Lower lobe of right lung (tissue), 2 donors: Measurements from ENCODE around the gene AMFR. TPM values are rescaled to one million over a fixed set of nuclear protein-coding genes. Genes with fewer than 3 reads are reported as not detected.

Experiments used
- ATAC-seq, 2 donors: fragments of 200-7000 bp; cut with Tn5 transposase; one replicate each; pipeline ENCODE4 v1.9.1; 2020 to 2022; ENCODE audit warnings: mild to moderate bottlenecking in 2 of 2, moderate library complexity in 2 of 2
- DNase-seq: peaks from one replicate; pipeline ENCODE4 v3.0.0-alpha.2; 2020
- H3K27ac ChIP-seq: fragments of 200-600 bp; one replicate; pipeline ENCODE4 v1.8.0; 2022
- H3K27me3 ChIP-seq: fragments of 200-600 bp; one replicate; pipeline ENCODE4 v1.8.0; 2022; ENCODE audit warnings: low read depth
- H3K36me3 ChIP-seq: fragments of 200-600 bp; one replicate; pipeline ENCODE4 v1.8.0; 2022; ENCODE audit warnings: mild to moderate bottlenecking
- H3K4me1 ChIP-seq: fragments of 200-600 bp; one replicate; pipeline ENCODE4 v1.8.0; 2022
- H3K4me3 ChIP-seq: fragments of 200-600 bp; one replicate; pipeline ENCODE4 v1.8.0; 2022; ENCODE audit warnings: mild to moderate bottlenecking
- H3K9me3 ChIP-seq: fragments of 200-600 bp; one replicate; pipeline ENCODE4 v1.8.0; 2022
- intact Hi-C: fragments of 100-400 bp; cut with DNase I; formaldehyde crosslinking; loops from one replicate; pipeline ENCODE4 v1.11.0; 2022
- total RNA-seq: library from RNA; stranded (reverse); fragmentation: NEBNext Ultra II Directional; extraction: Animal tissue kit (Norgen Biotek cat#: 25700); gene quantifications from one replicate; pipeline ENCODE4 v1.2.1, GENCODE V29; 2021
- TF ChIP-seq, protein P1 (sequence below): fragments of 200-600 bp; IDR thresholded peaks from one replicate; pipeline ENCODE4 v1.8.0; 2022; ENCODE audit warnings: antibody characterized with exemption, mild to moderate bottlenecking
- donor health status: DM: no; HTN: yes; CAD: no; lungs with severe emphysema.

The AMFR gene
- total RNA-seq, 1 donor from 2014 or later, result 90.4 TPM

DNA sequence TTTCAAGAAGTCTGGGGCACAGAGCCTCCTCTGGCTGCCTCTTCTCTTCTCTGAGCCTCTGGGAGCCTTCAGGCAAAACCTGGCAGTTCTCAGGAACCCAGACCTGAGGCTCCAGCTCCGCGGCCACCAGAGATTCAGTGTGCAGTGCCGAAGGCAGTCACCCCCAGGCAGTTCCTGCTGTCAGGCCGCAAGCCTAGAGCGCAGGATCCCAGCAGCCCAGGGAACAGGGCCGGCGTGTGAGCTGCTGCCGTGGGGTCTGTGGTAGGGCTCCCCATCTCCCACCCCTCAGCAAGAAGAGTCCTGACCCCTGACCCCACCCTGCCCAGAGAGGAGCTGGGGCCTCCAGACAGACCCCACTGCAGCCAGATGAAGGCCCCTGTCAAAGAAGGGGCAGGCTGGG lies 78.2 kb downstream of the AMFR start:
- no peaks in the 10 kb centered on the region for H3K4me1 ChIP-seq
- H3K27ac ChIP-seq, result no peak overlapping the region
- H3K9me3 ChIP-seq, result no peaks in the 10 kb centered on the region
- H3K4me3 ChIP-seq, result no peak overlapping the region
- intact Hi-C loops, result no loop called here
- TF ChIP-seq, protein P1, sequence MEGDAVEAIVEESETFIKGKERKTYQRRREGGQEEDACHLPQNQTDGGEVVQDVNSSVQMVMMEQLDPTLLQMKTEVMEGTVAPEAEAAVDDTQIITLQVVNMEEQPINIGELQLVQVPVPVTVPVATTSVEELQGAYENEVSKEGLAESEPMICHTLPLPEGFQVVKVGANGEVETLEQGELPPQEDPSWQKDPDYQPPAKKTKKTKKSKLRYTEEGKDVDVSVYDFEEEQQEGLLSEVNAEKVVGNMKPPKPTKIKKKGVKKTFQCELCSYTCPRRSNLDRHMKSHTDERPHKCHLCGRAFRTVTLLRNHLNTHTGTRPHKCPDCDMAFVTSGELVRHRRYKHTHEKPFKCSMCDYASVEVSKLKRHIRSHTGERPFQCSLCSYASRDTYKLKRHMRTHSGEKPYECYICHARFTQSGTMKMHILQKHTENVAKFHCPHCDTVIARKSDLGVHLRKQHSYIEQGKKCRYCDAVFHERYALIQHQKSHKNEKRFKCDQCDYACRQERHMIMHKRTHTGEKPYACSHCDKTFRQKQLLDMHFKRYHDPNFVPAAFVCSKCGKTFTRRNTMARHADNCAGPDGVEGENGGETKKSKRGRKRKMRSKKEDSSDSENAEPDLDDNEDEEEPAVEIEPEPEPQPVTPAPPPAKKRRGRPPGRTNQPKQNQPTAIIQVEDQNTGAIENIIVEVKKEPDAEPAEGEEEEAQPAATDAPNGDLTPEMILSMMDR, result no peak
- peak; percentile 42 for DNase-seq
- H3K27me3 ChIP-seq, result no peaks in the 10 kb centered on the region
- no peak for ATAC-seq
- no peaks in the 10 kb centered on the region for H3K36me3 ChIP-seq

DNA sequence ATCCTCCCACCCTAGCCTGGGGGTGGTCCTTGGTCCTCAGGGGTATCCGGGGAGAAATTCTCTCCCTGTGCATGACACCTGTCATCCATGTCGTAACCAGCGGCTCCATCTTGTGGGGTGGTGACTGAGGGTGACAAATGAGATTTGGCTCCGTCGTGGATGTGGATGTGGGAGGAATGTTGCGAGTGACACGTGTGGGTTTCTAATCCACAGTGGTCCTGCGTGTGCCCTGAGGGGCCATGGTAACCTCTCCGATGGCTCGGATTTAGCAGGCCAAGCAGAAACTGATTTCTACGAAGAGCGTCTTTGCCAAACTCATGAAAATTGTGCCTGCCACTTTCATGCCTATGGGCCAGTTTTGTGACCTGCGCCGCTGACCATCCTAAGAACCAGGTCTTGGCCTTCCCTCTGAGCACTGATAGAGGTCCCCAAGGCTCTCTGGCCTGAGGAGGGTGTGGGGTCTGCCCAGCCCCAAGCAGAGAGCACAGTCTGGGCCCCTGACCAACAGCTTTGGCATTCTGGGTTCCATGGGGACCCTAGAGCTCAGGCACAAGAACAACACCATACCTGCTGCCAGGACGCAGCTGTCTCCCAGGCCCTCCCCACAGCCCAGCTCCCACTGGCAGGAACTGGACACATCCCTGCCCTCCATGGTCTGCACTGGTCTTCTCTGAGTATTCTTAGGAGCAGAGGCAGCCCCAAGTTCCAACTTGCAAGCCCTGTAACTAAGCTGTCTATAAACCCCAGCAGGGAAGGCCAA lies 79.0 kb downstream of the AMFR start:
- TF ChIP-seq, protein P1, result no peak
- H3K9me3 ChIP-seq, result no peaks in the 10 kb centered on the region
- H3K4me1 ChIP-seq, result no peaks in the 10 kb centered on the region
- no peak overlapping the region for H3K27ac ChIP-seq
- DNase-seq, result peak; percentile 23
- no peak for ATAC-seq
- no peaks in the 10 kb centered on the region for H3K36me3 ChIP-seq
- H3K27me3 ChIP-seq, result no peaks in the 10 kb centered on the region
- intact Hi-C loops, result no loop called here
- H3K4me3 ChIP-seq, result no peak overlapping the region

DNA sequence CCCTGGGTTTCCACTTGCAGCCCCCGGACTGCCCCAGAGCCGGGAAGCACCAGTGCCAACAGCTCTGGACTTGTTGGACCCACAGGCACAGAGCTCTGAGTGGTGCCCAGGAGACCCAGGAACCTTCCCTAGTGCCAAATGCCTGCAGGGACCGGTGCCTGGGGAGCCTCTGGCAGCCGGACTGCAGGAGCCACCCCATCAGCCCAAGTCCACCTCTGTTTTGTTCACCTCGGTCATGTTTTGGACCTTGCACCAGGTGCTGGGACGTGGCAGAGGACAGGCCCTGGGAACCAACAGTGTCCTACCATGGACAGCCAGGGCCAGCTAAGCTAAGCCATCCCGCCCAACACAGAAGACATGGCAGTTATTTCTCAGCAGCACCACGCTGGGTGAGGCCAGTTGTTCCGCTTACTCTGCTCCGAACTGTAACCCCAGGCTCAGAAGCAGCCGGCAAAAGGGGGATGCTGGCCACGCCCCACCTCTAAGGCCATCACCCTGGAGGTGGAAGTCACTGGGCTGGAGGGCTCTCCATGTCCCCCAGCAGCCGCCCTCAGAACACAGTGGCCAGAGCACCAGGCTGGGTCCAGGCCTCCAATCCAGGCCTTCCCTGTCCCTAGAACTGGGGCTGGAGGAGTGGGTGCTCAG lies 79.8 kb downstream of the AMFR start:
- Histone ChIP-seq H3K36me3 (no peaks in the 10 kb centered on the region), H3K4me1 (no peaks in the 10 kb centered on the region), H3K9me3 (no peaks in the 10 kb centered on the region), H3K27ac (no peak overlapping the region), H3K4me3 (no peak overlapping the region), H3K27me3 (no peaks in the 10 kb centered on the region)
- DNase-seq (peak; percentile 31), ATAC-seq (no peak)
- TF ChIP-seq, protein P1, result no peak
- intact Hi-C loops, result no loop called here

DNA sequence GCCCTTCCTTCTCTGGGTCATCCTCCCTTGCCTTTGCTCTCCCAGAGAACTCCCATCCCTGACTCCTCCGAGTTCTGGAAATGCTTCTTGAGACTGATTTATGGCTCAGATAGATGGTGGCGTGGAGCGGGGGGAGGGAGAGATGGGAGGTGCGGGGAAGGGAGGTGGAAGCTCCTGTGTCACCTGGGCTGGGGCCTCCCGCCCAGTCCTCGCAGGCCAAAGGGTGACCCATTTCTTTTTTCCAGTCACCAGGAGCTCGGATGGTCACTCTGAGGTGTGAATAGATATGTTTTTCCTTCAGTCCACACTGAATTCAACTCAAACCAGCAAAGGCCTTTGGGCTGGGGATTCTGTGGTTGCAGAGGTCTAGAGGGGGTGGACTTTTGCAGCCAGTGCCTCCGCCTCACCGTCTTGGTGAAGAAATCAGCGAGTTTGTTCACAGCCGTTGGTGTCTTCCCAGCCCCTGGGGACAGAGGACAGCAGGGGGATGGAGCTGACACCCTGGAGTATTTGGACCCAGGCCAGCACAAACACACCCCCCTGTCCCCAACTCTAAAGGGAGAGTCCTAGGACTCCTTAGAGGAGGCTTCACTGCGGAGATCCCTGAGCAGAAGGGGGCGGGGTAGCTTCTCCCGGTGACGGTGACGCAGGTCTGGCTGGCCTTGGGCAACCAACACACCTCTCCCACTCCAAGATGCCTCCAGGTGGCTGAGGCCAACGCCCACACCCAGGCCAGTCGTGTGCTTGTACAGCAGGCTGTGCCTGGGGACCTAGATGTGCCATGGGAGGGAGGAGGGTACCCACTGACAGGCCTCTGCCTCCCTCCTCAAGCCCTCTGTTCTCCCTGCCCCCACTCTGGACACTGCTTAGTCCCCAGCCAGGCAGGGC lies 80.6 kb downstream of the AMFR start:
- Histone ChIP-seq H3K27me3 (no peaks in the 10 kb centered on the region), H3K36me3 (no peaks in the 10 kb centered on the region), H3K4me1 (no peaks in the 10 kb centered on the region), H3K9me3 (no peaks in the 10 kb centered on the region), H3K4me3 (no peak overlapping the region), H3K27ac (no peak overlapping the region)
- peak in 1 of 2 donors; percentile 22 for ATAC-seq
- intact Hi-C loops, result no loop called here
- peak; percentile 34 for DNase-seq
- TF ChIP-seq, protein P1, result no peak

DNA sequence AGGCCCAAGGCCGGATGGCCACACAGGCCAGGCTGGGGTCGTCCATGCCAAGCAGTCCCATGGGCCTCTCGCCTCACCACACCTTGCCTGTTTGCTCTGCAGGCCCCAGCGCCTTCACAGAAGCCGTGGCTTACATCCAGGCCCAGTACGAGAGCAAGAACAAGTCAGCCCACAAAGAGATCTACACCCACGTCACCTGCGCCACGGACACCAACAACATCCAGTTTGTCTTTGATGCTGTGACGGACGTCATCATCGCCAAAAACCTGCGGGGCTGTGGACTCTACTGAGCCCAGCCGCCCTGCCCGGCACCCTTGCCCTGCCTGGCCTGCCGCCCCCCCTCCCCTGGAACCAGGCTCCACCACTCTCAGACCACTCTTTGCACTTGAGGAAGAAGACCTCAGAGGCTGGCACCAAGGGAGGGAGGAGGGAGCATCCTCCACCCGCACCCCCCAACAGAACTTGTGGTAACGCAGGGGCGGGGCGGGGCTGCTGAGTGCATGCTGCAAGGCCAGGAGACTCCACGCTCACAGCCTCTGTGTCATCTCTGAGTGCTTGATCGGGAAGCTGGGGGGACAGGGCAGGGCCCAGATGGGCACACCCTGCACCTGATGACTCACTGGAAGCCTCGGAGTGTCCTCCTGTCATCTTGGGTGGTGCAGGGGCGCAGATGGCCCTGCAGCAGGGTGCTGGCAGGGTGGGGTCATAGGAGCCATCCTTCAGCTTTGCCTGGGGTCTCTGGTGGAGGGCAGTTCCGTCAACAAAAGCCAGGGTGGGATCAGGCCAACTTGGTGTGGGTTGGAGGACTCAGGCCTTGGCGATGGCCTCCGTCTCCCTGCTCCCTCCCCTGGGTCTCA lies 81.5 kb downstream of the AMFR start:
- Histone ChIP-seq H3K27me3 (no peaks in the 10 kb centered on the region), H3K36me3 (no peaks in the 10 kb centered on the region), H3K4me1 (no peaks in the 10 kb centered on the region), H3K4me3 (no peak overlapping the region), H3K27ac (no peak overlapping the region), H3K9me3 (no peaks in the 10 kb centered on the region)
- ATAC-seq (no peak), DNase-seq (no peak)
- intact Hi-C loops, result no loop called here
- TF ChIP-seq, protein P1, result no peak
